GM12875 (cell line): ENCODE data around the gene ATOH1.

Experiments
- H3K4me3 ChIP-seq: one replicate; pipeline ENCODE4 v1.5.1; 2011; ENCODE audit warnings: low read depth, low read length, control low read depth
- TF ChIP-seq, protein P1 (sequence below): IDR thresholded peaks from 2 replicates; pipeline ENCODE4 v1.5.1; 2011; ENCODE audit warnings: low read depth, mild to moderate bottlenecking, control low read depth, inconsistent platforms, low read length, moderate library complexity, borderline replicate concordance; ENCODE audit not compliant: insufficient read depth

ATOH1 gene

DNA sequence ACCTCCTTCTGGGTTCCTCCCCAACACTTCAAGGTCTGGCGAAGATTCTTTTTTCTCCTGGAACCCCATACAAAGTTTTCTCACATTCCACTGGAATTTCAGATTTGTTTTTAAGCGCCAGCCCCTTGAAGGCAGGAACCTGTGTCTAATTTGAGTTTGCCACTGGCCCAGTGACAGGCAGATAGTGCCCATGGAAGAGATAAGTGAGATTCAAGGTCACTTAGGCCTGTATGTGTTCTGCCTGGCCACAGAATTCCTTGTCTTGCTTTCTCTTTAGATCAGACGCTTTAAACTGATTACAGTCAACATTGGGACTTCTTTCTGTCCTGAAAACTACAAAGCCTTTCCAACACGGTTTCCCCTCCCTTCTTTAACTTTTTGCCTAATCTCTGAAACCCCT, 11.2 kb downstream of the ATOH1 start:
- no peak overlapping the region for H3K4me3 ChIP-seq
- TF ChIP-seq, protein P1, sequence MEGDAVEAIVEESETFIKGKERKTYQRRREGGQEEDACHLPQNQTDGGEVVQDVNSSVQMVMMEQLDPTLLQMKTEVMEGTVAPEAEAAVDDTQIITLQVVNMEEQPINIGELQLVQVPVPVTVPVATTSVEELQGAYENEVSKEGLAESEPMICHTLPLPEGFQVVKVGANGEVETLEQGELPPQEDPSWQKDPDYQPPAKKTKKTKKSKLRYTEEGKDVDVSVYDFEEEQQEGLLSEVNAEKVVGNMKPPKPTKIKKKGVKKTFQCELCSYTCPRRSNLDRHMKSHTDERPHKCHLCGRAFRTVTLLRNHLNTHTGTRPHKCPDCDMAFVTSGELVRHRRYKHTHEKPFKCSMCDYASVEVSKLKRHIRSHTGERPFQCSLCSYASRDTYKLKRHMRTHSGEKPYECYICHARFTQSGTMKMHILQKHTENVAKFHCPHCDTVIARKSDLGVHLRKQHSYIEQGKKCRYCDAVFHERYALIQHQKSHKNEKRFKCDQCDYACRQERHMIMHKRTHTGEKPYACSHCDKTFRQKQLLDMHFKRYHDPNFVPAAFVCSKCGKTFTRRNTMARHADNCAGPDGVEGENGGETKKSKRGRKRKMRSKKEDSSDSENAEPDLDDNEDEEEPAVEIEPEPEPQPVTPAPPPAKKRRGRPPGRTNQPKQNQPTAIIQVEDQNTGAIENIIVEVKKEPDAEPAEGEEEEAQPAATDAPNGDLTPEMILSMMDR, result no peak

DNA sequence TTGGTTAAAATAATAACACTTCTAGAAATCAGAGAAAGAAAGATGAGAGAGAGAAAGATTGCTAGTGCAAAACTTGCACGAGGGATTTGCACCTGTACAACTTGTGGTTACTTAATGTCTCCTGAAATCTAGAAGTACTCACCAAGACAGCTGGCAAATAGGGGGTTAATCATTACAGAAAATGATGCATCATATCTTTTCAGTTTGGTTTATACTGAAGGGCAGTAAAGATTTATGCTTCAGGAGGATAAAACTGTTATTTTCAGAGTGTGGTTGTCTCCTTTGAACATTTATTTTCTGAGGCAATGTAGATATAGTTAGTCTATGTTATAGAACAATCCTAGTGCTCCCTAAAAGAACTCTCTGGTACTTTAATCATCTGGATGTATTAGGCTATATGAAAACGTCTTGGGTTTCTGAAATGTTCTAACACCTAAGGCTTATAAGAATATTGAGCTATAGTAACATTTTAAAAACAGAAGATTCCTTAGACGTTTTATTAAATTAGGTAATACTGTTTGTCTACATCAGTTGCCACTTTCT, 13.3 kb downstream of the ATOH1 start:
- no peak overlapping the region for H3K4me3 ChIP-seq
- TF ChIP-seq, protein P1, result no peak

DNA sequence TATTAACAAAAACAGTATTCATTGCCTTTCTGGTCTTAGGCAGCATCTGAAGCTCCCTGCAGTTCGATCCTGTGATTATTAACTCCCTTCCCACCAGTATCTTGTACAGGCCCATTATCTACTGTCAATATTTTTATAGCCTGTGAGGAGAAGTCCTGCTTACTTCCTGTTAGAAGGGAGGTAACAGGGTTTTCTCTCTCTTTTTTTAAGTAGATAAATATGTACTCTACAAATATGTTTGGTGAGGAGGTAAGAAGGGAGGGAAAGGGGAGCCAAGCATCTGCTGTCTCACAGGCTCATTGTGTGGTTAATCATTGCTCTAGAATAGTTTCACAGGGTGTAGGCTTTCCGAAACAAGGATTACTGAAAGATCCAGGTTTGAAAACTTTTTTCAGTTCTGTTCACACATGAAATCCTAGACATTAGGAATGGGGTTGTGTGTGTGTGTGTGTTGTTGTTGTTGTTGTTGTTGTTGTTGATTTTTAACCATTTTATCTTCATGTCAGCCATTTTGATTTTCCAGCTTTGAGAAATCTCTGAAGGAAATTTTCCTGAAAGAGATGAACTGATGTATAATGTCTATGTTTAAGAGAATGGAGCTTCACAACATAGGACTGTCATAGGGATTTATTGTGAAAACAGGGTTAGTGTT, 14.2 kb downstream of the ATOH1 start:
- TF ChIP-seq, protein P1, result no peak
- H3K4me3 ChIP-seq, result no peak overlapping the region

DNA sequence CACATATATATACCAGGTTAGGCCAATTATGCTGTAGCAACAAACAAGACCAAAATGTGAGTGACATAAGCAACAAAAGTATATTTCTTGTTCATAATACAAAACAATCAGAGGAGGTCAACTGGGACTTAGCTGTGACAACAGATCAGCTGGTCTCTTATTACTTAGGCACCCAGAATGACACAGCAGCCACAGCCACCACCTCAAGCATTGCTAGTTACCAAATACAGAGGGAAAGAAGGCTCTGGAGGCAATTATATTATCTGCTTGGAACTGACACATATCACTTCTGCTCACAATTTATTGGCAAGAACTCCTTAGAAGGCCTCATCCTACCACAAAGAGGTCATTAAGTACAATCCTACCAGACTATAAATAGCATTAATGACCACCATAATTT, 15.2 kb downstream of the ATOH1 start:
- TF ChIP-seq, protein P1, result no peak
- H3K4me3 ChIP-seq, result no peak overlapping the region

DNA sequence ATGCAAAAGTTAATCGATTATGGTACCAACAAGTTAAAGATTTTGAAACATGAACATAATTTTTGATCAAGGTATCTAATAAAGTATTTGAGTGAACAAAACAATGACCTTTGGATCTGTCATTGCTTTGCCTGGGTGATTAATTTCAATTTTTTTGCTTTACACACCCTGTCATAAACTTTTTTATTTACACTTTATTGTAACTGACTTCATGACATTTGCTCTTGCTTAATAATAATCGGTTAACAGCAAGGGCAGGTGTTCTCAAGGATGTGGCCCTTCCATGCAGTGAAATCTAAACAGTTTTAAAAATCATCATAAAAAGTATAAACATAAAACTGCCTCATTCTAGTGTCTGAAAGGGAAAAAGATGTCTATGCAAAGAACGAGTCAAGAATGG, 24.1 kb downstream of the ATOH1 start:
- TF ChIP-seq, protein P1, result no peak

DNA sequence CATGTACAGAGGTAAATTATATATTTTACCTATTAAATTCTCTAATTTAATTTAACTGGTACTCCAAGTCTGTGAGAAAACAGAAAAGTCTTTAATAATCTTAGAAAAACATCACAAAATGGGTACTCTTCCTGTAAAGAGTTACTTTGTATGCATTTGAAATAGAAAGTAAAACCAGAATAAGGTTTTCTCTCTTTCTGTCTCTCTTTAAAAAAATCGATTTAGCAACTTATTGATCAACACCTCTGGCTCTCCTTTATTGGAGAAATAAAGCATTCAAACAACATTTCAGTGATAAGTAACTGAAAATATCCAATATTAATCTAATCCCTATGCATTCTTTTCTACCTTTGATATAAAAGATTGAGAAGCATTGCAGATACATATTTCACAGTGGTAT, 27.4 kb downstream of the ATOH1 start:
- no peak overlapping the region for H3K4me3 ChIP-seq
- TF ChIP-seq, protein P1, result no peak

More for the DNA sequence above, 24.1 kb downstream of the ATOH1 start:
- no peak overlapping the region for H3K4me3 ChIP-seq

DNA sequence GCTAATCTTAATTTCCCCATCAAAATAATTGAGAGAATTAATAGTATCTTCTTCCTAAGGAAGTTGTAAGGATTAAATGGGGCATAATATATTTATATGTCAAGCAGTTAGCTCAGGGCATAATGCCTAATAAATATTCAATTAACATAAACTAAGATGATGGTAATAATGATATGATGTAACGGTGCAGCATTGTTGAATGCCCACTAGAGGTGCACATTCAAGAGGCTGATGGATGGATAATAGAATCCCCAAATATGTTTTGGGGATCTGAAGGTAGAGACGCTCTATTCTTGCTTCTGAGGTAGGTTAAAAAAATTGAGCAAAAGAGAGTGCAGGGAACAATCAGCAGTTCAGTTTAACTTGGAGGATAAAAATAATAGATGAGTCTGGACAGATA, 37.1 kb downstream of the ATOH1 start:
- TF ChIP-seq, protein P1, result peak; percentile 14; the same call in 1 of the 2 replicates
- no peak overlapping the region for H3K4me3 ChIP-seq
